ENCODE results near the gene OSTM1. TPM values are rescaled to one million over a fixed set of nuclear protein-coding genes. Genes with fewer than 3 reads are reported as not detected.

Gene OSTM1
- polyA plus RNA-seq, 3 donors: 13.4 to 60.1 (median 49.7) TPM

GRCh38 chr6:108117427-108118358 is 43.2 kb upstream of the OSTM1 start:
- peak overlapping the region; percentile 47 for H3K9ac ChIP-seq (ENCODE audit: insufficient read depth, low read length, poor library complexity, severe bottlenecking)
- peaks cover 49 to 61% of the 10 kb centered on the region in 2 donors for H3K4me1 ChIP-seq (ENCODE audit: control insufficient read depth in 1 of 2, insufficient read depth in 2 of 2, low read length in 2 of 2)
- intact Hi-C loops (cut with micrococcal nuclease): loop anchor here in 1 of 2 donors (10.0 kb wide), 1 partner anchor 407 kb away; no protein-coding TSS in a partner anchor
- peaks cover 89 to 97% of the 10 kb centered on the region in 2 donors for H3K27me3 ChIP-seq (ENCODE audit: control insufficient read depth in 2 of 2, insufficient read depth in 2 of 2, low read length in 2 of 2)
- peak overlapping the region; percentile 84 for H2AFZ ChIP-seq (ENCODE audit: insufficient read depth, low read depth, low read length, poor library complexity, severe bottlenecking)
- H3K27ac ChIP-seq (ENCODE audit: low read depth in 1 of 2, low read length in 2 of 2): no peak overlapping the region
- H3K79me2 ChIP-seq (ENCODE audit: insufficient read depth, low read length): no peaks in the 10 kb centered on the region
- no peaks in the 10 kb centered on the region for H3K36me3 ChIP-seq (replicated peaks in 1 of 2; ENCODE audit: control insufficient read depth in 1 of 2, insufficient read depth in 2 of 2, low read length in 2 of 2)
- no peaks in the 10 kb centered on the region for H4K20me1 ChIP-seq (ENCODE audit: insufficient read depth, low read length)
- H3K4me2 ChIP-seq (replicated peaks; ENCODE audit: extremely low read depth, low read length, poor library complexity, severe bottlenecking): peak overlapping the region; percentile 86
- peaks cover 63% of the 10 kb centered on the region for H3K4me1 Mint-ChIP-seq
- H3K4me3 ChIP-seq (replicated peaks in 1 of 3; ENCODE audit: low read depth in 2 of 3, low read length in 3 of 3): peak overlapping the region; percentile 76 to 92 (median 79)
- peaks cover 2 to 58% (median 34%) of the 10 kb centered on the region in 7 donors for H3K9me3 Mint-ChIP-seq
- peaks cover 23 to 32% of the 10 kb centered on the region in 2 donors for H3K36me3 Mint-ChIP-seq
- peak overlapping the region; percentile 89 to 99 for H3K4me3 Mint-ChIP-seq
- DNase-seq: peak; percentile 49 to 59 (median 58)
- no peak overlapping the region for H3K27ac Mint-ChIP-seq
- TF ChIP-seq, protein P1, sequence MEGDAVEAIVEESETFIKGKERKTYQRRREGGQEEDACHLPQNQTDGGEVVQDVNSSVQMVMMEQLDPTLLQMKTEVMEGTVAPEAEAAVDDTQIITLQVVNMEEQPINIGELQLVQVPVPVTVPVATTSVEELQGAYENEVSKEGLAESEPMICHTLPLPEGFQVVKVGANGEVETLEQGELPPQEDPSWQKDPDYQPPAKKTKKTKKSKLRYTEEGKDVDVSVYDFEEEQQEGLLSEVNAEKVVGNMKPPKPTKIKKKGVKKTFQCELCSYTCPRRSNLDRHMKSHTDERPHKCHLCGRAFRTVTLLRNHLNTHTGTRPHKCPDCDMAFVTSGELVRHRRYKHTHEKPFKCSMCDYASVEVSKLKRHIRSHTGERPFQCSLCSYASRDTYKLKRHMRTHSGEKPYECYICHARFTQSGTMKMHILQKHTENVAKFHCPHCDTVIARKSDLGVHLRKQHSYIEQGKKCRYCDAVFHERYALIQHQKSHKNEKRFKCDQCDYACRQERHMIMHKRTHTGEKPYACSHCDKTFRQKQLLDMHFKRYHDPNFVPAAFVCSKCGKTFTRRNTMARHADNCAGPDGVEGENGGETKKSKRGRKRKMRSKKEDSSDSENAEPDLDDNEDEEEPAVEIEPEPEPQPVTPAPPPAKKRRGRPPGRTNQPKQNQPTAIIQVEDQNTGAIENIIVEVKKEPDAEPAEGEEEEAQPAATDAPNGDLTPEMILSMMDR (IDR thresholded peaks at IDR 0.05): no peak
- H3K9me3 ChIP-seq (replicated peaks in 1 of 2; ENCODE audit: control insufficient read depth in 1 of 2, insufficient read depth in 1 of 2, low read length in 2 of 2): peaks cover 0 to 31% of the 10 kb centered on the region in 2 donors
- WGBS (ENCODE audit: insufficient coverage): under 1% methylated on average over 55 of the region's 72 CpGs
- peaks cover 96 to 99% (median 98%) of the 10 kb centered on the region in 3 donors for H3K27me3 Mint-ChIP-seq (ENCODE audit: low read depth in 3 of 3)

DNA sequence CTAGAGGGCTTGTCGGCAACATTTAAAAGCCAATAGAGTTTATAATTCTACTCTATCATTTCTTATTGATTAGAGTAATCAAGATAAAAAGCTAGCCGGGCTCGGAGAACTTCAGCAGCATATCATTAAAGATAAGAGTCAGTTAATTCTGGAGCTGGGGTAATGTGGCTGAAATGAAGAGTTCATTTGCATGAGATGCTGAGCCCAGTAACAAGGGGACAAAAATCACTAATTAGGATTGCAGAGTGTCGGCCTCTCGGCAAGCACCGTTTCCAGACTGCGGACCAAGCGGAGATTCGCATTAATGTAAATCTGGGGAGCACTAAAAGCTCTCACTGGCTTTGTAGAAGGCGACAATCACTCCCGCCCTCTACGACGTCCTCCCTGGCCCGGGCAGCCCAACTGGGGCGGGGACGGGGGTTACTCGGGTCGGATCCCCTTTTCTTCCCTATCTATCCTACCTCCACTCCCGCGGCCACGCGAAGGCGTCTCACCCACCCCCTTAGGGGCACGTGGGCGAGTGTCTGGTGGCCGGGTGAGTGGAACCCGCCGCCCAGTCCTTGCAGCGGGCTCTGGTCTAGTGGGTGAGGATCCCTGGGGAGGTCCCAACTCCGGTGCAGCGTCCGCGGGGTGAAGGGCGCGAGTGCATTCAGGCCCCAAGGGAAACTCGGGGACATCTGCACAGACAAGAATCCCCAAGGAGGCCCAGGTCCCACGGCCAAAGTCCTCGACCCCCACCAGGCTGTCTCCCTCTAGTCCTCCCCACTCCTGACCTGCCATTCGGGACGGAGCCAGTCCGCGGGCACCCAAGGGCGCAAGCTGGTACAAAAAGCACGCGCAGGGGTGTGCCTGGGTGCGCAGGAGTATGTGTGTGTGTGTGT is 42.2 kb upstream of the OSTM1 start:
- Histone ChIP-seq H3K27me3 (ENCODE audit: control insufficient read depth in 2 of 2, insufficient read depth in 2 of 2, low read length in 2 of 2) (peaks cover 90 to 97% of the 10 kb centered on the region in 2 donors), H3K27ac (ENCODE audit: low read depth in 1 of 2, low read length in 2 of 2) (no peak overlapping the region), H3K4me1 (ENCODE audit: control insufficient read depth in 1 of 2, insufficient read depth in 2 of 2, low read length in 2 of 2) (peaks cover 49 to 61% of the 10 kb centered on the region in 2 donors), H2AFZ (ENCODE audit: insufficient read depth, low read depth, low read length, poor library complexity, severe bottlenecking) (no peak overlapping the region), H3K9me3 (replicated peaks in 1 of 2; ENCODE audit: control insufficient read depth in 1 of 2, insufficient read depth in 1 of 2, low read length in 2 of 2) (peaks cover 0 to 31% of the 10 kb centered on the region in 2 donors), H4K20me1 (ENCODE audit: insufficient read depth, low read length) (no peaks in the 10 kb centered on the region), H3K4me2 (replicated peaks; ENCODE audit: extremely low read depth, low read length, poor library complexity, severe bottlenecking) (peak overlapping the region; percentile 86), H3K36me3 (replicated peaks in 1 of 2; ENCODE audit: control insufficient read depth in 1 of 2, insufficient read depth in 2 of 2, low read length in 2 of 2) (no peaks in the 10 kb centered on the region), H3K79me2 (ENCODE audit: insufficient read depth, low read length) (no peaks in the 10 kb centered on the region), H3K9ac (ENCODE audit: insufficient read depth, low read length, poor library complexity, severe bottlenecking) (no peak overlapping the region), H3K4me3 (replicated peaks in 1 of 3; ENCODE audit: low read depth in 2 of 3, low read length in 3 of 3) (peak overlapping the region in 1 of 3 experiments; percentile 92)
- H3K4me1 Mint-ChIP-seq: peaks cover 62% of the 10 kb centered on the region
- H3K36me3 Mint-ChIP-seq: peaks cover 23 to 30% of the 10 kb centered on the region in 2 donors
- WGBS (ENCODE audit: insufficient coverage): 9% methylated on average over 34 of the region's 46 CpGs
- peaks cover 2 to 58% (median 32%) of the 10 kb centered on the region in 7 donors for H3K9me3 Mint-ChIP-seq
- TF ChIP-seq, protein P1 (IDR thresholded peaks at IDR 0.05): no peak
- DNase-seq: no peak
- intact Hi-C loops (cut with micrococcal nuclease): loop anchor here in 1 of 2 donors (10.0 kb wide), 1 partner anchor 408 kb away; no protein-coding TSS in a partner anchor
- peak overlapping the region in 1 of 7 donors; percentile 13 for H3K27ac Mint-ChIP-seq
- H3K27me3 Mint-ChIP-seq (ENCODE audit: low read depth in 3 of 3): peaks cover 96 to 99% (median 98%) of the 10 kb centered on the region in 3 donors
- peak overlapping the region; percentile 89 to 99 for H3K4me3 Mint-ChIP-seq
